Left lung (tissue), 10 donors: ENCODE results near the gene HSD17B14. TPM values are rescaled to one million over a fixed set of nuclear protein-coding genes. Genes with fewer than 3 reads are reported as not detected.
A peak's percentile ranks its signal among the peaks of the same experiment; 100 is the strongest.
"Not testable (repeated sequence)": the region's sequence is repeated elsewhere in the genome, so short reads cannot be mapped to it uniquely, and the experiment has no call there.

Experiments
- ATAC-seq: fragments of 200-7000 bp; cut with Tn5 transposase; one replicate; pipeline ENCODE4 v1.9.1; 2020; ENCODE audit warnings: moderate library complexity
- DNase-seq, 4 donors: peaks; one replicate each; pipeline ENCODE4 v3.0.0-alpha.2; 2013 to 2020
- H3K27ac ChIP-seq, 2 donors: fragments of 200-600 bp; sonication (generic) in 1 of 2; one replicate each; pipeline versions ENCODE4 v1.5.0 to v1.8.0; 2020 to 2021
- H3K27me3 ChIP-seq, 2 donors: fragments of 200-600 bp; sonication (generic) in 1 of 2; one replicate each; pipeline versions ENCODE4 v1.5.0 to v1.8.0; 2020 to 2021
- H3K36me3 ChIP-seq, 2 donors: fragments of 200-600 bp; sonication (generic) in 1 of 2; one replicate each; pipeline versions ENCODE4 v1.5.0 to v1.8.0; 2020 to 2021
- H3K4me1 ChIP-seq, 2 donors: fragments of 200-600 bp; one replicate each; pipeline ENCODE4 v1.8.0; 2021
- H3K4me3 ChIP-seq, 2 donors: fragments of 200-600 bp; sonication (generic) in 1 of 2; one replicate each; pipeline versions ENCODE4 v1.5.0 to v1.8.0; 2020 to 2021; ENCODE audit warnings: mild to moderate bottlenecking in 1 of 2
- H3K9me3 ChIP-seq, 2 donors: fragments of 200-600 bp; sonication (generic) in 1 of 2; one replicate each; pipeline versions ENCODE4 v1.5.0 to v1.8.0; 2020 to 2021
- intact Hi-C, 2 donors: fragments of 100-400 bp; cut with DNase I; formaldehyde crosslinking; loops; one replicate each; pipeline versions ENCODE4 v1.11.2 to v1.14.2; 2022
- polyA plus RNA-seq, 6 donors: library from polyadenylated mRNA; unstranded; fragments of 120-200 nt; gene quantifications; one replicate each; pipeline ENCODE4 v1.2.1, GENCODE V29; 2013; ENCODE audit not compliant: insufficient read length in 6 of 6
- total RNA-seq, 2 donors: library from RNA; stranded (reverse); fragmentation: NEBNext Ultra II Directional; extraction: Animal tissue kit (Norgen Biotek cat#: 25700); gene quantifications; one replicate each; pipeline ENCODE4 v1.2.1, GENCODE V29; 2021
- TF ChIP-seq, protein P1 (sequence below), 2 donors: fragments of 200-600 bp; sonication (generic) in 1 of 2; IDR thresholded peaks; one replicate each; pipeline versions ENCODE4 v1.5.0 to v1.8.0; 2021; ENCODE audit warnings: antibody characterized with exemption in 2 of 2
- donor health status: DM: no; HTN: yes; CAD: no.
- donor health status: DM: no; HTN: no; CAD: no.

HSD17B14 gene
- total and polyA plus RNA-seq, 8 donors: 6.7 to 20.3 (median 9.3) TPM

GRCh38 chr19:48772503-48772953 lies 63.8 kb downstream of the HSD17B14 start:
- intact Hi-C loops: no loop called here
- H3K4me3 ChIP-seq: no peak overlapping the region
- peaks cover 0 to 10% of the 10 kb centered on the region in 2 donors for H3K4me1 ChIP-seq
- no peak overlapping the region for H3K27ac ChIP-seq
- TF ChIP-seq, protein P1, sequence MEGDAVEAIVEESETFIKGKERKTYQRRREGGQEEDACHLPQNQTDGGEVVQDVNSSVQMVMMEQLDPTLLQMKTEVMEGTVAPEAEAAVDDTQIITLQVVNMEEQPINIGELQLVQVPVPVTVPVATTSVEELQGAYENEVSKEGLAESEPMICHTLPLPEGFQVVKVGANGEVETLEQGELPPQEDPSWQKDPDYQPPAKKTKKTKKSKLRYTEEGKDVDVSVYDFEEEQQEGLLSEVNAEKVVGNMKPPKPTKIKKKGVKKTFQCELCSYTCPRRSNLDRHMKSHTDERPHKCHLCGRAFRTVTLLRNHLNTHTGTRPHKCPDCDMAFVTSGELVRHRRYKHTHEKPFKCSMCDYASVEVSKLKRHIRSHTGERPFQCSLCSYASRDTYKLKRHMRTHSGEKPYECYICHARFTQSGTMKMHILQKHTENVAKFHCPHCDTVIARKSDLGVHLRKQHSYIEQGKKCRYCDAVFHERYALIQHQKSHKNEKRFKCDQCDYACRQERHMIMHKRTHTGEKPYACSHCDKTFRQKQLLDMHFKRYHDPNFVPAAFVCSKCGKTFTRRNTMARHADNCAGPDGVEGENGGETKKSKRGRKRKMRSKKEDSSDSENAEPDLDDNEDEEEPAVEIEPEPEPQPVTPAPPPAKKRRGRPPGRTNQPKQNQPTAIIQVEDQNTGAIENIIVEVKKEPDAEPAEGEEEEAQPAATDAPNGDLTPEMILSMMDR (IDR thresholded peaks at IDR 0.05): no peak
- H3K36me3 ChIP-seq: no peaks in the 10 kb centered on the region
- DNase-seq (peak in 1 of 4 donors; percentile 13), ATAC-seq (peak; percentile 47)
- H3K9me3 ChIP-seq: no peaks in the 10 kb centered on the region
- H3K27me3 ChIP-seq: peaks cover 0 to 7% of the 10 kb centered on the region in 2 donors

GRCh38 chr19:48770734-48771472 lies 65.4 kb downstream of the HSD17B14 start:
- Histone ChIP-seq H3K27ac (no peak overlapping the region), H3K36me3 (no peaks in the 10 kb centered on the region), H3K4me3 (no peak overlapping the region)

GRCh38 chr19:48770266-48770665 lies 66.0 kb downstream of the HSD17B14 start:
- ATAC-seq (peak; percentile 33), DNase-seq (no peak)
- Histone ChIP-seq H3K27ac (no peak overlapping the region), H3K27me3 (peaks cover 0 to 12% of the 10 kb centered on the region in 2 donors), H3K36me3 (no peaks in the 10 kb centered on the region), H3K4me3 (no peak overlapping the region), H3K9me3 (no peaks in the 10 kb centered on the region), H3K4me1 (peaks cover 0 to 10% of the 10 kb centered on the region in 2 donors)
- TF ChIP-seq, protein P1 (IDR thresholded peaks at IDR 0.05): no peak
- intact Hi-C loops: no loop called here

More at GRCh38 chr19:48770734-48771472, 65.4 kb downstream of the HSD17B14 start:
- DNase-seq (no peak), ATAC-seq (no peak)
- Histone ChIP-seq H3K4me1 (peaks cover 0 to 10% of the 10 kb centered on the region in 2 donors), H3K27me3 (peaks cover 0 to 12% of the 10 kb centered on the region in 2 donors), H3K9me3 (no peaks in the 10 kb centered on the region)
- TF ChIP-seq, protein P1 (IDR thresholded peaks at IDR 0.05): no peak
- intact Hi-C loops: no loop called here

- Histone ChIP-seq H3K9me3 (no peaks in the 10 kb centered on the region), H3K4me1 (peaks cover 0 to 10% of the 10 kb centered on the region in 2 donors), H3K36me3 (no peaks in the 10 kb centered on the region), H3K27ac (no peak overlapping the region), H3K27me3 (peaks cover 0 to 12% of the 10 kb centered on the region in 2 donors), H3K4me3 (no peak overlapping the region)
- ATAC-seq: peak; percentile 42
- TF ChIP-seq, protein P1 (IDR thresholded peaks at IDR 0.05): no peak
- intact Hi-C loops: no loop called here
- no peak for DNase-seq
These were observed 67.1 kb downstream of the HSD17B14 start for GRCh38 chr19:48768994-48769713.

DNA sequence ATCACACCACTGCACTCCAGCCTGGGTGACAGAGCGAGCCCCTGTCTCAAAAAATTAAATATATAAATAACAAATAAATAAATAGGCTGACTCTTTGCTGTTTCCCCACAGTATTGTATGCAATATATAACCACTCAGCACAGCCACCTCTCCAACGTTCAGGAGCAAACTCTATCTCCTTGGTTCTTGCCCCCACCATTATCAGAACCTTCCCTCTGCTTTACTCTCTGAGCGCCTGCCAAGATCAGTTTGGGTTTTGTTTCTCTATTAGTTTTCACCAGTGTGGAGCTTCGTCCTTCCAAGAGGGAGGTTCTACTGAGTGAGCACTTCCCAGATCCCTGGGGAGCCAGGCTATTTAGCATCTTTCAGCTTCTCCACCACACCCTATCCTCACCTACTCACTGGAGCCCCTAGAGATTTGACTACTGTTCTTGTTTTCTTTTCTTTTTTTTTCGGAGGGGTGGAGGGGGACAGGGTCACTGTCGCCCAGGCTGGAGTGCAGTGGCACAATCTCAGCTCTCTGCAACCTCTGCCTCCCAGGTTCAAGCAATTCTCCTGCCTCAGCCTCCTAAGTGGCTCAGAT lies 68.0 kb downstream of the HSD17B14 start:
- H3K27me3 ChIP-seq: peaks cover 0 to 12% of the 10 kb centered on the region in 2 donors
- H3K36me3 ChIP-seq, ATAC-seq, H3K27ac ChIP-seq, intact Hi-C loops, H3K4me1 ChIP-seq, H3K9me3 ChIP-seq, H3K4me3 ChIP-seq: not testable (repeated sequence)
- DNase-seq: peak in 1 of 4 donors; percentile 0

GRCh38 chr19:48765816-48766215 lies 70.5 kb downstream of the HSD17B14 start:
- H3K9me3 ChIP-seq, H3K4me1 ChIP-seq, intact Hi-C loops, H3K4me3 ChIP-seq, DNase-seq, H3K36me3 ChIP-seq, H3K27ac ChIP-seq, ATAC-seq: not testable (repeated sequence)
- peaks cover 0 to 14% of the 10 kb centered on the region in 2 donors for H3K27me3 ChIP-seq
